ENCODE results near the gene ARL14EP. TPM values are rescaled to one million over a fixed set of nuclear protein-coding genes. Genes with fewer than 3 reads are reported as not detected.

ARL14EP gene
- total and polyA plus RNA-seq, 2 donors = 25.4 to 33.7 TPM

DNA sequence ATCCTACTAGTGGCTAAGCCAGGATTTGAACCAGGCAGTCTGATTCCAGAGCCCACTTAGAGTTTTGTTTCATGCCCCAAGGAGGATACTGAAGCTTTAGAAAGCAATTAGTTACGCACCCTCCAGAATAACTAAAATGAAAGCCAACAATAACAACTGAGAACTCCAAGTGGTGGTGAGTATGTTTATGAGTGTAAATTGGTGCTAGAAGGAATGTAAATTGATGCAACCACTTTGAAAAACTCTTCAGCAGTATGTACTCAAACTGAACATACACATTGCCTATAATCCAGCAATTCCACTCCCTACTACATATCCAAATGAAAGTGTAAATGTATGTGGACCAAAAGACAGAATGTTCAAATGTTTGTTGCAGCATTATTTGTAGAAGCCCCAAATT lies 6.7 kb upstream of the ARL14EP start:
- no peak overlapping the region for H3K4me3 ChIP-seq (ENCODE audit: low read length in 2 of 2)
- no peaks in the 10 kb centered on the region for H3K27me3 ChIP-seq (ENCODE audit: control insufficient read depth in 2 of 2, insufficient read depth in 1 of 2, low read length in 1 of 2)
- no peaks in the 10 kb centered on the region for H3K4me1 ChIP-seq (ENCODE audit: control insufficient read depth in 2 of 2, insufficient read depth in 2 of 2, low read length in 2 of 2)
- H3K9me3 ChIP-seq (ENCODE audit: control insufficient read depth in 2 of 2, insufficient read depth in 1 of 2, low read length in 1 of 2) = no peaks in the 10 kb centered on the region
- WGBS = 91% methylated on average over 1 of the region's 1 CpG
- H3K36me3 ChIP-seq (ENCODE audit: control insufficient read depth in 2 of 2, insufficient read depth in 2 of 2, low read length in 1 of 2) = no peaks in the 10 kb centered on the region
- no peak overlapping the region for H3K27ac ChIP-seq (ENCODE audit: low read depth in 1 of 2, low read length in 1 of 2)
- DNase-seq (ENCODE audit: low read depth in 6 of 9, low spot score in 9 of 9) = no peak

GRCh38 chr11:30317030-30317429 lies 5.9 kb upstream of the ARL14EP start:
- Histone ChIP-seq H3K4me3 (ENCODE audit: low read length in 2 of 2) (no peak overlapping the region), H3K9me3 (ENCODE audit: control insufficient read depth in 2 of 2, insufficient read depth in 1 of 2, low read length in 1 of 2) (no peaks in the 10 kb centered on the region), H3K27me3 (ENCODE audit: control insufficient read depth in 2 of 2, insufficient read depth in 1 of 2, low read length in 1 of 2) (no peaks in the 10 kb centered on the region), H3K4me1 (ENCODE audit: control insufficient read depth in 2 of 2, insufficient read depth in 2 of 2, low read length in 2 of 2) (no peaks in the 10 kb centered on the region), H3K27ac (ENCODE audit: low read depth in 1 of 2, low read length in 1 of 2) (no peak overlapping the region), H3K36me3 (ENCODE audit: control insufficient read depth in 2 of 2, insufficient read depth in 2 of 2, low read length in 1 of 2) (no peaks in the 10 kb centered on the region)
- 28% methylated on average over 2 of the region's 2 CpGs for WGBS
- DNase-seq (ENCODE audit: low read depth in 6 of 9, low spot score in 9 of 9) = no peak

GRCh38 chr11:30321321-30321720 lies 1.6 kb upstream of the ARL14EP start:
- Histone ChIP-seq H3K27ac (ENCODE audit: low read depth in 1 of 2, low read length in 1 of 2) (no peak overlapping the region), H3K27me3 (ENCODE audit: control insufficient read depth in 2 of 2, insufficient read depth in 1 of 2, low read length in 1 of 2) (no peaks in the 10 kb centered on the region), H3K4me3 (ENCODE audit: low read length in 2 of 2) (no peak overlapping the region), H3K4me1 (ENCODE audit: control insufficient read depth in 2 of 2, insufficient read depth in 2 of 2, low read length in 2 of 2) (no peaks in the 10 kb centered on the region), H3K36me3 (ENCODE audit: control insufficient read depth in 2 of 2, insufficient read depth in 2 of 2, low read length in 1 of 2) (no peaks in the 10 kb centered on the region), H3K9me3 (ENCODE audit: control insufficient read depth in 2 of 2, insufficient read depth in 1 of 2, low read length in 1 of 2) (no peaks in the 10 kb centered on the region)
- DNase-seq (ENCODE audit: low read depth in 6 of 9, low spot score in 9 of 9) = no peak
- WGBS = 99% methylated on average over 4 of the region's 4 CpGs

GRCh38 chr11:30322191-30322590 lies 713 bp upstream of the ARL14EP start:
- no peak for DNase-seq (ENCODE audit: low read depth in 6 of 9, low spot score in 9 of 9)
- H3K4me3 ChIP-seq (ENCODE audit: low read length in 2 of 2) = no peak overlapping the region
- WGBS = 76% methylated on average over 6 of the region's 6 CpGs
- H3K27me3 ChIP-seq (ENCODE audit: control insufficient read depth in 2 of 2, insufficient read depth in 1 of 2, low read length in 1 of 2) = no peaks in the 10 kb centered on the region
- no peaks in the 10 kb centered on the region for H3K4me1 ChIP-seq (ENCODE audit: control insufficient read depth in 2 of 2, insufficient read depth in 2 of 2, low read length in 2 of 2)
- H3K36me3 ChIP-seq (ENCODE audit: control insufficient read depth in 2 of 2, insufficient read depth in 2 of 2, low read length in 1 of 2) = no peaks in the 10 kb centered on the region
- no peaks in the 10 kb centered on the region for H3K9me3 ChIP-seq (ENCODE audit: control insufficient read depth in 2 of 2, insufficient read depth in 1 of 2, low read length in 1 of 2)
- no peak overlapping the region for H3K27ac ChIP-seq (ENCODE audit: low read depth in 1 of 2, low read length in 1 of 2)

GRCh38 chr11:30326114-30326778 lies 3.3 kb downstream of the ARL14EP start:
- Histone ChIP-seq H3K27ac (ENCODE audit: low read depth in 1 of 2, low read length in 1 of 2) (no peak overlapping the region), H3K4me1 (ENCODE audit: control insufficient read depth in 2 of 2, insufficient read depth in 2 of 2, low read length in 2 of 2) (no peaks in the 10 kb centered on the region), H3K9me3 (ENCODE audit: control insufficient read depth in 2 of 2, insufficient read depth in 1 of 2, low read length in 1 of 2) (no peaks in the 10 kb centered on the region), H3K27me3 (ENCODE audit: control insufficient read depth in 2 of 2, insufficient read depth in 1 of 2, low read length in 1 of 2) (no peaks in the 10 kb centered on the region), H3K4me3 (ENCODE audit: low read length in 2 of 2) (no peak overlapping the region), H3K36me3 (ENCODE audit: control insufficient read depth in 2 of 2, insufficient read depth in 2 of 2, low read length in 1 of 2) (no peaks in the 10 kb centered on the region)
- 75% methylated on average over 2 of the region's 2 CpGs for WGBS
- peak in 1 of 9 donors; percentile 40 for DNase-seq (ENCODE audit: low read depth in 6 of 9, low spot score in 9 of 9)

DNA sequence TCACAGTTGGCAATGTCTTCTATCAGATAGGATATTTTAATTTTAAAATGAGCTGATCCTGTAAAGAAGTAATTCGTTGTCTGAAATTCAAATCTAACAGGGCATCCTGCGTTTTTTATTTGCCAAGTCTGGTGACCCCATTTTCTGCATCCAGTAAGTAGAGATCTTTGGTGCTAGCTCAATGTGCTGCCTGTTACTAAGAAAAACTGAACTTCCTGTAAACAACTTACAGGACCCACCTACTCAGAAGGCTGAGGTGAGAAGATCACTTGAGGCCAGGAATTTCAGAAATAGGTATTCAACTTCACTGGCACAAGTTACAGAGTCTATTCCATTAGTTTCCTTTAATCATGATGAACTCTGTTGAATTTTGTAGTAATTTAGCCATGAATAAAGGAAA lies 4.0 kb downstream of the ARL14EP start:
- Histone ChIP-seq H3K27ac (ENCODE audit: low read depth in 1 of 2, low read length in 1 of 2) (no peak overlapping the region), H3K4me3 (ENCODE audit: low read length in 2 of 2) (no peak overlapping the region), H3K9me3 (ENCODE audit: control insufficient read depth in 2 of 2, insufficient read depth in 1 of 2, low read length in 1 of 2) (no peaks in the 10 kb centered on the region), H3K27me3 (ENCODE audit: control insufficient read depth in 2 of 2, insufficient read depth in 1 of 2, low read length in 1 of 2) (no peaks in the 10 kb centered on the region), H3K4me1 (ENCODE audit: control insufficient read depth in 2 of 2, insufficient read depth in 2 of 2, low read length in 2 of 2) (no peaks in the 10 kb centered on the region), H3K36me3 (ENCODE audit: control insufficient read depth in 2 of 2, insufficient read depth in 2 of 2, low read length in 1 of 2) (peaks cover 0 to 3% of the 10 kb centered on the region in 2 donors)
- DNase-seq (ENCODE audit: low read depth in 6 of 9, low spot score in 9 of 9) = peak in 1 of 9 donors; percentile 62
- 94% methylated on average over 2 of the region's 2 CpGs for WGBS

GRCh38 chr11:30328681-30329080 lies 5.8 kb downstream of the ARL14EP start:
- Histone ChIP-seq H3K4me3 (ENCODE audit: low read length in 2 of 2) (no peak overlapping the region), H3K27me3 (ENCODE audit: control insufficient read depth in 2 of 2, insufficient read depth in 1 of 2, low read length in 1 of 2) (no peaks in the 10 kb centered on the region), H3K27ac (ENCODE audit: low read depth in 1 of 2, low read length in 1 of 2) (no peak overlapping the region), H3K4me1 (ENCODE audit: control insufficient read depth in 2 of 2, insufficient read depth in 2 of 2, low read length in 2 of 2) (no peaks in the 10 kb centered on the region), H3K36me3 (ENCODE audit: control insufficient read depth in 2 of 2, insufficient read depth in 2 of 2, low read length in 1 of 2) (peaks cover 0 to 8% of the 10 kb centered on the region in 2 donors), H3K9me3 (ENCODE audit: control insufficient read depth in 2 of 2, insufficient read depth in 1 of 2, low read length in 1 of 2) (no peaks in the 10 kb centered on the region)
- no peak for DNase-seq (ENCODE audit: low read depth in 6 of 9, low spot score in 9 of 9)

GRCh38 chr11:30329150-30329940 lies 6.4 kb downstream of the ARL14EP start:
- H3K36me3 ChIP-seq (ENCODE audit: control insufficient read depth in 2 of 2, insufficient read depth in 2 of 2, low read length in 1 of 2) = peaks cover 0 to 12% of the 10 kb centered on the region in 2 donors
- no peak overlapping the region for H3K27ac ChIP-seq (ENCODE audit: low read depth in 1 of 2, low read length in 1 of 2)
- H3K27me3 ChIP-seq (ENCODE audit: control insufficient read depth in 2 of 2, insufficient read depth in 1 of 2, low read length in 1 of 2) = no peaks in the 10 kb centered on the region
- DNase-seq (ENCODE audit: low read depth in 6 of 9, low spot score in 9 of 9) = no peak
- H3K4me3 ChIP-seq (ENCODE audit: low read length in 2 of 2) = no peak overlapping the region
- H3K4me1 ChIP-seq (ENCODE audit: control insufficient read depth in 2 of 2, insufficient read depth in 2 of 2, low read length in 2 of 2) = no peaks in the 10 kb centered on the region
- 94% methylated on average over 4 of the region's 4 CpGs for WGBS
- no peaks in the 10 kb centered on the region for H3K9me3 ChIP-seq (ENCODE audit: control insufficient read depth in 2 of 2, insufficient read depth in 1 of 2, low read length in 1 of 2)

DNA sequence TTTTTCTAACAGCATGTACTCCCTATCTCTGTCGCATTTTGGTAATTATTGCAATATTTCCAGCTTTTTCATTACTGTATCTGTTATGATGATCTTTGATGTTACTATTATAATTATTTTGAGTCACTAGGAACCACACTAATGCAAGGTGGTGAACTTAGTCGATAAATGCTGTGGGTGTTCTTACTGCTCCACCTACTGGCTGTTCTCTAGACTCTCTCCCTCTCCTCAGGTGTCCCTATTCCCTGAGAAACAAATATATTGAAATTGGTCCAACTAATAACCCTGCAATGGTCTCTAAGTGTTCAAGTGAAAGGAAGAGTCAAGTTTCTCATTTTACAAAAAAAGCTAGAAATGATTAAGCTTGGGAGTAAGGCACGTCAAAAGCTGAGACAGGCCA lies 10.5 kb downstream of the ARL14EP start:
- no peak for DNase-seq (ENCODE audit: low read depth in 6 of 9, low spot score in 9 of 9)
- 86% methylated on average over 3 of the region's 3 CpGs for WGBS
- no peaks in the 10 kb centered on the region for H3K27me3 ChIP-seq (ENCODE audit: control insufficient read depth in 2 of 2, insufficient read depth in 1 of 2, low read length in 1 of 2)
- no peak overlapping the region for H3K27ac ChIP-seq (ENCODE audit: low read depth in 1 of 2, low read length in 1 of 2)
- no peaks in the 10 kb centered on the region for H3K9me3 ChIP-seq (ENCODE audit: control insufficient read depth in 2 of 2, insufficient read depth in 1 of 2, low read length in 1 of 2)
- no peaks in the 10 kb centered on the region for H3K4me1 ChIP-seq (ENCODE audit: control insufficient read depth in 2 of 2, insufficient read depth in 2 of 2, low read length in 2 of 2)
- no peak overlapping the region for H3K4me3 ChIP-seq (ENCODE audit: low read length in 2 of 2)
- H3K36me3 ChIP-seq (ENCODE audit: control insufficient read depth in 2 of 2, insufficient read depth in 2 of 2, low read length in 1 of 2) = peaks cover 4 to 36% of the 10 kb centered on the region in 2 donors

Data from thymus (tissue), 11 donors.